Cortex of kidney (tissue), 1 donor: ENCODE measurements around the gene DPF3.

Experiments
- DNase-seq: peaks from one replicate; lab custom pipeline; 2025; lab: John Stamatoyannopoulos, UW

DPF3 gene

DNA sequence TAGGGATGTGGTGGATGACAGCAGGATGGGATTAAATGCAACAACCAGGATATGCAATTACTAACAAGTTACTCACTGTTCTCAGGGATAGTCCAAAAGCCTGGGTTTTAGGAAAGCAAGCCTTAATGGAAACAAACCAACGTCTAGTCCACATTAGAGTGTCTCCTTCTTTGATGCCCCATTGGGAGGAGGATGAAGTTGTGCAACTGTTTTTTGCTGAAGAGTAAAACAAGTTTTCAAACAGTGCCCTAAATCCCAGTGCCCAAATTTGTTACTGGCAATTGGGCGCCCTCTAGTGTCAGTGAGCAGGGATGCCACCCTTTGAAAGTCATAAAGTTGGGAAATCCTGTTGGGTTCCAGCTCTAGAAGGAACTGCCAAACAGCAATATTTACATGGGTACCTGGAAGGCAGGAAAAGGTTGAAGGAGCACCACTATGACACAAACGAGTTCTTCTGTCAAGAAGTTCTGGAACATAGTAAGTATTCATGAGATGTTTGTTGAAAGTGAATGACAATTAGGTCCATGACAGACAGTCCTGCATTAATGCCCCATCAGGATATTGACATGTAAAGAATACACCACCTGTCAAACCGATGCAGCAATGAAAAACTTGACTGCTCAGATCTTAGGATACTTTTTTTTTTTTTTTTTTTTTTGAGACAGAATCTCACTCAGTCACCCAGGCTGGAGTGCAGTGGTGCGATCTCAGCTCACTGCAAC, 11.1 kb upstream of the DPF3 start:
- no peak for DNase-seq

DNA sequence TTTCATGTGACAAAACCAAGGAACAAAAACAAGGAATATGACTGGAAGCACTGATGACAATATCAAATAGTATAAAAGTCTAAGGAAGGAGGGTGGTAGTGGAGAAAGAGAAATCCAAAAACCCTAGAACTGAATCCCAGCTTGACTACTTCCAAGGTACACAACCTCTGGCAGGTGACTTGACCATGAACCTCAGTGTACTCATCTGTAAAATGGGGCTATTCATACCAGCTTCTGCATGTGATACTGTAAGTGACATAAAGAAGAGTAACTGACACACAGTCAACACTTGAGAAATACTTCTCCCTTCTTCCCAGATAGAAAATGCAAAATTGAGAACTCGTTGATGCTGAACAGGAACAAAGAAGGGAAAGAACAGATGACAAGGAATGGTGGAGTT, 10.3 kb upstream of the DPF3 start:
- DNase-seq = no peak

- no peak for DNase-seq
Measured at GRCh38 chr14:72903716-72904115, 9.8 kb upstream of the DPF3 start.

DNA sequence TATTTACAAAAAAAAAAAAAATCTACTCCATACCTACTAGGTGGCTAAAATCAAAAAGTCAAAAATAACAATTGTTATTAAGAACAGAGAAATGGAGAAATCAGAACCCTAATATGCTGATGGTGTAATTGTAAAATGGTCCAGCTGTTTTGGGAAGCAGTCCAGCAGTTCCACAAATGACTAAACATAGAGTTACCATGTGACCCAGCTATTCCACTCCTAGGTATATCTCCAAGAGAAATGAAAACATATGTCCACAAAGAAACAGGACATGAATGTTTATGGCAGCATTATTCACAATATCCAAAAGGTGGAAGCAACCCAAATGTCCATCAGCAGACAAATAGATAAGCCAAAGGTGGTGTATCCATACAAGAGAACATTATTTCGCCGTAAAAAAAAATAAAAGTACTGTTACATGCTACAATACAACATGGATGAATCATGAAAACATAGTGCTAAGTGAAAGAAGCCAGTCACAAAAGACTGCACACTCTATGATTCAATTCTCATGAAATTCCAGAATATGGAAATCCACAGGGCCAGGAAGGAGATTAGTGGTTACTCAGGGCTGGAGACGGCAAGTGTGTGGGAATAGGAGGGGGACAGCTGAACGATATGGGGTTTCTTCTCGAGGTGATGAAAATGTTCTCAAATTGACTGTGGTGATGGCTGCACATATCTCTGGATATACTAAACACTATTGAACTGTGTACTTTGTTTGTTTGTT, 9.1 kb upstream of the DPF3 start:
- DNase-seq = no peak

- no peak for DNase-seq
Measured at GRCh38 chr14:72901361-72901760, 7.5 kb upstream of the DPF3 start.

- DNase-seq = no peak
Measured at GRCh38 chr14:72898448-72898847, 4.5 kb upstream of the DPF3 start.

- DNase-seq = no peak
Measured at GRCh38 chr14:72894623-72895378, 900 bp upstream of the DPF3 start.

DNA sequence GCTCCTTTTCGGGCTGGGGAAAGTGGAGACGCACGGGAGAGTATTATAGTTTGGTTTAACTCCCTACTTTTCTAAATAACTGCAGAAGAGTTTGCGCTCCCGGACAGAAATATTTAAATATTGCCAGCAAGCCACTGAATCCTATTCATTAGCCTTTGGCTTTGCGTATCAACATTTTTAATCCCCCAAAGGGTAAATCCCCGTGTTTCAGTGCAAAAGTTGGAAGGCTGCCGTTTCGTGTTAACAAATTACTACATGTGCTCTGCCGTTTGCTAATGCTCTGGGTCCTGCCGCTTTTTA, 372 bp upstream of the DPF3 start:
- no peak for DNase-seq

DNA sequence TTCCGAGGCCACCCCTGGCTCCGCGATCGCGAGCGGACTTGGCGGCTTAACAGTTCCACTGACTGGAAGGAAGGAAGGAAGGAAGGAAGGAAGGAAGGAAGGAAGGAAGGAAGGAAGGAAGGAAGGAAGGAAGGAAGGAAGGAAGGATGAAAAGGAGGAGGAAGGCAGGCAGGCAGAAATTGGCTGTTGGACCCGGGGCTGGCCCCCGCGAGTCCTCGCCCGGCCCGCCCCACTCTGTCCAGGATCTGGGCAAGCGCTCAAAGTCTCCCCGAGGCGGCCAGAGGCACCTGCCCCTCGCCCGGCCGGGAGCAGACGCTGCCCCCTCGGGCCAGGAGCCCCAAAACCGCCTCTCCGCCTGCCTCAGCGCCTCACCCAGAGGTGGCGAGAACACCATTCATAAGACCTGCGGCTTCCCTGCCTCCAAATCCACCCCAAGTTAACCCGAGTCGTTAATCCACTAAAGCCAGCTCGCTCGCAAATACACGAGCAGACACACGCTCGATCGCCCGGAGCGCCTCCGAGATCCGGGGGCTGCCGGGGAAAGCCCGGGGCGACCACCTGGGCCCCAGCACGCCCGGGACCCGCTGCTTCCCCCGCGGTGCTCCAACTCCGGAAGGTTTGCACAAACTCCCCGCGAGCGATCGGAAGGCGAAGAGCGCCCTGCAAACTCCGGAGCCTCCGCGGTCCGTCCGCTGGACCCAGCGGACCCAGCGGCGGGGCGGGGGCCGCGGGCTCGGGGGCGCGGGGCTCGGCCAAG, 844 bp downstream of the DPF3 start:
- no peak for DNase-seq

DNA sequence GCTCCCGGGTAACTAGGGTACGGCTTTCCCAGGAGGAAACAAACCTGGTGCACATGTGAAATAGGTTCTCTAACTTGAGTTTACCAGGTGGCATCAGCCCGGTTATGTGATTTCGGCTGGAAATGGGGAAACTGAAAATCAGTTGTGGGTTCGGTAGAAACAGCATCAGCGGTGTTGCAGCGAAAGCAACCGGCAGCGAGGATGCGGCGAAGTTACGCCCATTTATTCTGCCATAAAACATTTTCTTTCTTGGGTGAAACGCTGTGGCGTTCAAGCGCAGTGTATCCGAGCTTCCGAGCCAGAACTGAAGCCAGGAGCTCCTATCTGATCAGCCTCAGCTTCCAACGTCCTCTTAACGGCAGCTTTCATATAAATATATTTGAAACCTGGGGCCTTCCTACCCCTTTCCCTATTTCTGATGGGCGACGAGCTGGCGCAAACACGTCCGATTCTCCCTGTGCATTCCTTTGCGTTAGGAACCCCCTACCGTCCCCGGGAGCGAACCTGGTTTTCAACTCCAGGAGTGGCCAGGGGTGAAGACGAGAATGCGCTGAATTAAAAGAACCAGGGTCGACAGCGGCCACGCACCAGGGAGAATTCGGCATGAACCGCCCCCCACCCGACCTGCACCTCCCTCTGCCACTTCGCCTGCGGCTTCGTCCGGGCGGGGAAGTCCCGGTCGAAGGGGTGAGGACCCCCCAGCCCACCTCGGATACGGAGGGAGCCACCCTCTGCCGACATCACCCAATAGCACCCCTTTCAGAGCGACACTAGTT, 1.6 kb downstream of the DPF3 start:
- DNase-seq = no peak

- DNase-seq = no peak
Measured at GRCh38 chr14:72891666-72892102, 2.2 kb downstream of the DPF3 start.

GRCh38 chr14:72889366-72889765, 4.5 kb downstream of the DPF3 start:
- no peak for DNase-seq

DNA sequence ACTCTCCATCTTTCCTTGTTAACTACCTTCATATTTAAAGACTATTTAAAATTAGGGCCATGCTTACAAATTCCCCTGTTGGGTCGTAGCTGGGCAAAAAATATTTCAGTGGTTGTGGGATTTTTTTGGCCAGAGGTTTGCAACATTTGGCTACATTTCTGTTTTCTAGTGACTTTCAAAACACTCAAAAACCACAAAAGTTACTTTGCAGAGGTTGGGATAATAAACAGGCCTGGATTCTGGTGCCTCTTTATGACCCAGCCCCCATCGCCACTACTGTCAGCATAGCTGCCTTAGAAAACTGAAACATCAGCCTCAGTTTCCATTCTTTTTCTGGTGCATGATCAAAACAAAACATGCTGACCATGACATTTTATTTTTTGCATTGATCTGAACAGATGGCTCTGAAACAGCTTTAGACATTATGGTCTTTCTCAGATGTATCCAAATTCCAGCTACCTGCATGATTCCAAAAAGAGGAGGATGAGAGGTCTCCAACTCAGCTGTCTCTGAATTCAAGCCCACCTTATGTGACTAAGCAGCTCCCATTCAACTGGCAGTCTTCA, 5.2 kb downstream of the DPF3 start:
- DNase-seq = no peak

DNA sequence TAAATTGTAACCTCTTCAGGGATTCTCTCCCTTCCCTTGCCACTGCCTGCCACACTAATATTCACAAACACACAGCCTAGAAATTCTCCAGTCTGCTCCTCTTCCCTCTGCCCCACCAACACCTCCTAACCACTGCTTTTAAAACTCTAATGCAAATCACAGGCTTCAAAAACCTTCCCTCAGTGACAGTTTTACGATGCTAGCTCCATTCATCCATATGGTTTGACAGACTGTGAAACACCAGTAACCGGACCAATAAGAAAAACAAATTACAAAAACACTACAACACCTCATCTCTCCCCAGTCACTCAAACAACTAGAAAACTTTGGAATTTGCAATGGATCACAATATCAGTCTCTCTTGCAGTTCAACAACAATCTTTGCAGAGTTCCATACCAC, 5.7 kb downstream of the DPF3 start:
- no peak for DNase-seq

- no peak for DNase-seq
Measured at GRCh38 chr14:72887514-72887913, 6.4 kb downstream of the DPF3 start.

DNA sequence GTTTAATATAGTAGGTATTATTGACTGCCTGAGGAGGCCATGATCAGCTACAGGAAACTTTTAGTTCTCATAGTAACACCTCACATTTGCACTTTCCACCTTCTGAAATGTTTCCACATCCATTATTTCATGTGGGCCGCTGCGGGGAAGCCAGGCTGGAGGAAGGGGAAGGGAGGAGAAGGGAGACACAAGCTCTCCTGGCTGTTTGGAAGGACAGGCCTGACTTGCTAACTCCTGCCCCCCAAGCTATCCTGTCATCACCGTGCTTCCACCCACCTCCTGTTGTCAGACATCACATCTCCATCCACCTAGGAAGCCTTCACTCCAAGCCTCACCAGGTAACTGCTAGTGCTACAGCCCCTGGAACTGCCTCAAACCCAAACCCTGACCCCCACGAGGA, 9.5 kb downstream of the DPF3 start:
- DNase-seq = no peak

DNA sequence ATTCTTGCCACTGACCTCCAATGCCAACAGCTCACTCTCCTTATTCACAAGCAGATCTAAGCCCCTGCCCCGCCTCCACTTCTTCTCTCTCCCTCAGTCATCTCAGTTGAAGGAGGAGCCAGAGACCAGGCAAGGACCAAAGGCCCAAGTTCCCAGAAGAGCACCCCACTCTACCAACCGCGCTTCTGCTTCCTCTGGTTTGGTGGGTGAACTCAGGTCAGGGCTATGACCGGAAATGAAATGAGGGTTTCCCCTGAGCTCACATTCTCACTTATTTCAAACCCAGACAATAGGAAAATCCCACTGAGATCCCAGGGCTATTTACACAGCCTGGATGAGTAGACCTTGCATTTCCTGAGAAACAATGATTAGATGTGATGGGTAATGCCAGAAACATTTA, 9.9 kb downstream of the DPF3 start:
- no peak for DNase-seq

GRCh38 chr14:72883109-72883508, 10.8 kb downstream of the DPF3 start:
- no peak for DNase-seq

GRCh38 chr14:72882463-72882862, 11.4 kb downstream of the DPF3 start:
- no peak for DNase-seq

GRCh38 chr14:72882047-72882446, 11.9 kb downstream of the DPF3 start:
- DNase-seq = no peak

DNA sequence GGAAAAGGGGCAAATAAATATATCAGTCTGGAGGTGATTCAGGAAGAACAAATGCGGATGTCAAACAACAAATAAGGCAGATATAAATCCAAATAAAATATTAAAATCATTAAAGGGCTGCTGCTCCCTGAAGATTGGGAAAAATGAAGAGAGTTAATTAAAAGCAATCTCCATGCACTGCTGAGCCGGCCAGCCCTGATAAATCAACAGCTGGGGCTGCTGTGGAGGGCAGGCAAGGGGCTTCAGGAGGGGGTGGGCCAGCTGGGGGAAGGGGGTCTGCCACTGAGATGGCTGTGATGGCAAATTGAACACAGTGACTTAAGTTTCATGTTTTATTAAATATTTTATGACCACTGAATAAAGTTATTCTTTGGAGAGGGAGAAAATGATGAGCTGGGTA, 12.4 kb downstream of the DPF3 start:
- DNase-seq = no peak
